CD8-positive, alpha-beta memory T cell (primary cell): Measurements from ENCODE around the gene L3MBTL1. TPM values are rescaled to one million over a fixed set of nuclear protein-coding genes. Genes with fewer than 3 reads are reported as not detected.

Source experiments
- CTCF ChIA-PET: fragments of 350-600 bp; sonication (Branson Sonifier 250); formaldehyde crosslinking; loops from one replicate; lab custom pipeline; 2021; ENCODE audit warnings: antibody characterized with exemption; lab: Charles Lee
- POLR2A ChIA-PET: fragments of 350-600 bp; sonication (Branson Sonifier 250); formaldehyde crosslinking; loops from one replicate; lab custom pipeline; 2021; ENCODE audit warnings: antibody characterized with exemption; lab: Charles Lee
- DNase-seq, 5 donors: peaks; one replicate each; pipeline versions ENCODE4 v3.0.0 to v3.0.0-alpha.2; 2020 to 2022; ENCODE audit warnings: mixed read lengths in 1 of 5
- H3K27ac ChIP-seq: one replicate; pipeline ENCODE4 v1.7.0; 2013; ENCODE audit warnings: low read depth, mild to moderate bottlenecking, low read length, moderate library complexity
- H3K27me3 ChIP-seq: 2 replicates; pipeline ENCODE4 v1.7.0; 2013; ENCODE audit warnings: low read length, mild to moderate bottlenecking; ENCODE audit not compliant: insufficient read depth, poor library complexity, severe bottlenecking
- H3K36me3 ChIP-seq: 2 replicates; pipeline ENCODE4 v1.7.0; 2013; ENCODE audit warnings: mild to moderate bottlenecking, low read length, moderate library complexity; ENCODE audit not compliant: insufficient read depth
- H3K4me1 ChIP-seq: 2 replicates; pipeline ENCODE4 v1.7.0; 2013; ENCODE audit warnings: mild to moderate bottlenecking, low read length, moderate library complexity; ENCODE audit not compliant: insufficient read depth
- H3K4me3 ChIP-seq: 2 replicates; pipeline ENCODE4 v1.7.0; 2013; ENCODE audit warnings: mild to moderate bottlenecking, low read length
- H3K9me3 ChIP-seq: 2 replicates; pipeline ENCODE4 v1.7.0; 2013; ENCODE audit warnings: mild to moderate bottlenecking, low read length
- H3K27ac Mint-ChIP-seq, 8 donors: one replicate each; pipeline ENCODE4 v1.8.0; 2020 to 2021; ENCODE audit warnings: mixed read lengths in 8 of 8, mild to moderate bottlenecking in 6 of 8, inconsistent platforms in 3 of 8, moderate library complexity in 3 of 8
- H3K27me3 Mint-ChIP-seq, 2 donors: one replicate each; pipeline ENCODE4 v1.8.0; 2020 to 2021; ENCODE audit warnings: mixed read lengths in 2 of 2, mild to moderate bottlenecking in 1 of 2, moderate library complexity in 1 of 2
- H3K36me3 Mint-ChIP-seq, 3 donors: one replicate each; pipeline ENCODE4 v1.8.0; 2020 to 2021; ENCODE audit warnings: mixed read lengths in 3 of 3, inconsistent platforms in 1 of 3, mild to moderate bottlenecking in 1 of 3
- H3K4me1 Mint-ChIP-seq, 3 donors: one replicate each; pipeline ENCODE4 v1.8.0; 2020 to 2021; ENCODE audit warnings: mixed read lengths in 3 of 3, inconsistent platforms in 1 of 3, mild to moderate bottlenecking in 1 of 3
- H3K4me3 Mint-ChIP-seq, 7 donors: one replicate each; pipeline ENCODE4 v1.8.0; 2020 to 2021; ENCODE audit warnings: mixed read lengths in 7 of 7, mild to moderate bottlenecking in 6 of 7, moderate library complexity in 4 of 7, inconsistent platforms in 2 of 7
- H3K9me3 Mint-ChIP-seq, 5 donors: one replicate each; pipeline ENCODE4 v1.8.0; 2020 to 2022; ENCODE audit warnings: mixed read lengths in 5 of 5, mild to moderate bottlenecking in 3 of 5, moderate library complexity in 2 of 5, inconsistent platforms in 1 of 5
- polyA plus RNA-seq: library from polyadenylated mRNA; unstranded; fragments of 300-500 nt; fragmentation: Illumina TruSeq; gene quantifications from one replicate; pipeline ENCODE4 v1.2.3, GENCODE V29; 2021
- total RNA-seq, 2 experiments: library from RNA; stranded (reverse); gene quantifications; one replicate each; pipeline ENCODE4 v1.2.3, GENCODE V29; 2021

The L3MBTL1 gene
- total and polyA plus RNA-seq, 3 experiments from 2014 or later: 1.8 to 5.2 (median 4.6) TPM

- Mint-ChIP-seq H3K27ac (peak overlapping the region in 1 of 8 donors; percentile 78), H3K4me1 (peaks cover 31 to 70% (median 61%) of the 10 kb centered on the region in 3 donors), H3K27me3 (peaks cover 0 to 1% of the 10 kb centered on the region in 2 donors), H3K9me3 (no peaks in the 10 kb centered on the region), H3K4me3 (peak overlapping the region in 1 of 7 donors; percentile 22), H3K36me3 (peaks cover 27 to 87% (median 27%) of the 10 kb centered on the region in 3 donors)
- H3K36me3 ChIP-seq: peaks cover 56% of the 10 kb centered on the region
- no peak for DNase-seq
- ChIA-PET CTCF (no interaction called here), POLR2A (no interaction called here)
- H3K4me1 ChIP-seq: peaks cover 34% of the 10 kb centered on the region
- H3K9me3 ChIP-seq: no peaks in the 10 kb centered on the region
- no peak overlapping the region for H3K4me3 ChIP-seq
- no peak overlapping the region for H3K27ac ChIP-seq
- H3K27me3 ChIP-seq: no peaks in the 10 kb centered on the region
Observed at GRCh38 chr20:43462660-43463526, 44.6 kb upstream of the L3MBTL1 start.

- H3K27me3 Mint-ChIP-seq: no peaks in the 10 kb centered on the region
- Histone ChIP-seq H3K36me3 (peaks cover 56% of the 10 kb centered on the region), H3K27me3 (no peaks in the 10 kb centered on the region), H3K4me1 (peaks cover 34% of the 10 kb centered on the region), H3K4me3 (no peak overlapping the region), H3K27ac (no peak overlapping the region), H3K9me3 (no peaks in the 10 kb centered on the region)
- no peaks in the 10 kb centered on the region for H3K9me3 Mint-ChIP-seq
- POLR2A ChIA-PET: no interaction called here
- CTCF ChIA-PET: no interaction called here
- peak overlapping the region in 1 of 7 donors; percentile 13 for H3K4me3 Mint-ChIP-seq
- H3K4me1 Mint-ChIP-seq: peaks cover 31 to 69% (median 59%) of the 10 kb centered on the region in 3 donors
- peak overlapping the region in 2 of 8 donors; percentile 53 to 78 for H3K27ac Mint-ChIP-seq
- DNase-seq: no peak
- peaks cover 27 to 88% (median 27%) of the 10 kb centered on the region in 3 donors for H3K36me3 Mint-ChIP-seq
Observed at GRCh38 chr20:43463527-43464218, 43.8 kb upstream of the L3MBTL1 start.

GRCh38 chr20:43464219-43464790, 43.2 kb upstream of the L3MBTL1 start:
- peak overlapping the region in 1 of 7 donors; percentile 13 for H3K4me3 Mint-ChIP-seq
- Histone ChIP-seq H3K27me3 (no peaks in the 10 kb centered on the region), H3K9me3 (no peaks in the 10 kb centered on the region), H3K27ac (no peak overlapping the region), H3K36me3 (peaks cover 52% of the 10 kb centered on the region), H3K4me1 (peaks cover 28% of the 10 kb centered on the region), H3K4me3 (no peak overlapping the region)
- H3K27ac Mint-ChIP-seq: peak overlapping the region in 1 of 8 donors; percentile 78
- no peaks in the 10 kb centered on the region for H3K9me3 Mint-ChIP-seq
- H3K27me3 Mint-ChIP-seq: no peaks in the 10 kb centered on the region
- ChIA-PET CTCF (no interaction called here), POLR2A (no interaction called here)
- no peak for DNase-seq
- peaks cover 27 to 88% (median 28%) of the 10 kb centered on the region in 3 donors for H3K36me3 Mint-ChIP-seq
- H3K4me1 Mint-ChIP-seq: peaks cover 26 to 63% (median 53%) of the 10 kb centered on the region in 3 donors

- Mint-ChIP-seq H3K27ac (peak overlapping the region in 1 of 8 donors; percentile 12), H3K36me3 (peaks cover 22 to 85% (median 25%) of the 10 kb centered on the region in 3 donors), H3K4me3 (no peak overlapping the region), H3K27me3 (no peaks in the 10 kb centered on the region), H3K9me3 (no peaks in the 10 kb centered on the region), H3K4me1 (peaks cover 19 to 50% (median 40%) of the 10 kb centered on the region in 3 donors)
- ChIA-PET POLR2A (interaction anchor here (0.7 kb wide), 1 partner anchor 10 kb away, joined by 3 read pairs; no protein-coding TSS in a partner anchor), CTCF (no interaction called here)
- Histone ChIP-seq H3K36me3 (peaks cover 43% of the 10 kb centered on the region), H3K4me3 (no peak overlapping the region), H3K27ac (no peak overlapping the region), H3K27me3 (no peaks in the 10 kb centered on the region), H3K4me1 (peaks cover 18% of the 10 kb centered on the region), H3K9me3 (no peaks in the 10 kb centered on the region)
- no peak for DNase-seq
Observed at GRCh38 chr20:43465625-43465943, 41.9 kb upstream of the L3MBTL1 start.

GRCh38 chr20:43467589-43467988, 39.9 kb upstream of the L3MBTL1 start:
- H3K4me1 ChIP-seq: peaks cover 10% of the 10 kb centered on the region
- CTCF ChIA-PET: no interaction called here
- no peaks in the 10 kb centered on the region for H3K9me3 ChIP-seq
- H3K27ac Mint-ChIP-seq: no peak overlapping the region
- POLR2A ChIA-PET: no interaction called here
- H3K4me3 Mint-ChIP-seq: no peak overlapping the region
- H3K36me3 ChIP-seq: peaks cover 26% of the 10 kb centered on the region
- no peak for DNase-seq
- no peaks in the 10 kb centered on the region for H3K9me3 Mint-ChIP-seq
- H3K4me1 Mint-ChIP-seq: peaks cover 10 to 33% (median 20%) of the 10 kb centered on the region in 3 donors
- peaks cover 17 to 71% (median 20%) of the 10 kb centered on the region in 3 donors for H3K36me3 Mint-ChIP-seq
- no peak overlapping the region for H3K27ac ChIP-seq
- H3K27me3 Mint-ChIP-seq: no peaks in the 10 kb centered on the region
- H3K27me3 ChIP-seq: no peaks in the 10 kb centered on the region
- H3K4me3 ChIP-seq: no peak overlapping the region

- Mint-ChIP-seq H3K27me3 (peaks cover 0 to 1% of the 10 kb centered on the region in 2 donors), H3K4me3 (no peak overlapping the region), H3K36me3 (peaks cover 5 to 26% (median 8%) of the 10 kb centered on the region in 3 donors), H3K9me3 (no peaks in the 10 kb centered on the region), H3K27ac (no peak overlapping the region), H3K4me1 (peaks cover 0 to 6% (median 3%) of the 10 kb centered on the region in 3 donors)
- CTCF ChIA-PET: no interaction called here
- no peak for DNase-seq
- Histone ChIP-seq H3K9me3 (no peaks in the 10 kb centered on the region), H3K4me3 (no peak overlapping the region), H3K27me3 (no peaks in the 10 kb centered on the region), H3K27ac (no peak overlapping the region), H3K4me1 (no peaks in the 10 kb centered on the region), H3K36me3 (peaks cover 4% of the 10 kb centered on the region)
- POLR2A ChIA-PET: no interaction called here
Observed at GRCh38 chr20:43472671-43473380, 34.7 kb upstream of the L3MBTL1 start.

- ChIA-PET POLR2A (no interaction called here), CTCF (no interaction called here)
- H3K9me3 Mint-ChIP-seq: no peaks in the 10 kb centered on the region
- Histone ChIP-seq H3K4me1 (no peaks in the 10 kb centered on the region), H3K27me3 (no peaks in the 10 kb centered on the region), H3K9me3 (no peaks in the 10 kb centered on the region), H3K4me3 (no peak overlapping the region), H3K36me3 (peaks cover 4% of the 10 kb centered on the region), H3K27ac (no peak overlapping the region)
- peaks cover 5 to 26% (median 8%) of the 10 kb centered on the region in 3 donors for H3K36me3 Mint-ChIP-seq
- H3K27ac Mint-ChIP-seq: no peak overlapping the region
- H3K27me3 Mint-ChIP-seq: peaks cover 0 to 1% of the 10 kb centered on the region in 2 donors
- no peak overlapping the region for H3K4me3 Mint-ChIP-seq
- no peak for DNase-seq
- peaks cover 0 to 6% (median 3%) of the 10 kb centered on the region in 3 donors for H3K4me1 Mint-ChIP-seq
Observed at GRCh38 chr20:43473381-43473704, 34.2 kb upstream of the L3MBTL1 start.
